GM13976 (cell line): ENCODE data around the gene OCEL1.

Experiments
- DNase-seq: peaks from one replicate; pipeline ENCODE4 v3.0.0; 2012; ENCODE audit warnings: low spot score
- CTCF ChIP-seq: IDR thresholded peaks from 2 replicates; pipeline ENCODE4 v1.5.1; 2012; ENCODE audit warnings: borderline replicate concordance, mild to moderate bottlenecking; ENCODE audit not compliant: insufficient read depth; ENCODE audit errors: extremely low read depth, missing control alignments, control extremely low read depth
- in situ Hi-C: fragments of 300-500 bp; cut with MboI; formaldehyde crosslinking; loops from one replicate; pipeline ENCODE4 v1.12.0; 2022; ENCODE audit warnings: low sequenced_read_pairs, mixed read lengths, inconsistent platforms; ENCODE audit not compliant: unreplicated experiment

Gene OCEL1

GRCh38 chr19:17226002-17226933 lies at the start of gene OCEL1:
TSS of gene OCEL1 (plus strand) at chr19:17226226. CDS start at chr19:17226248, 22 bp downstream.
- in situ Hi-C loops: loop anchor here (25.0 kb wide), 1 partner anchor 164 kb away; no protein-coding TSS in a partner anchor
- TF ChIP-seq CTCF: no peak
- DNase-seq: peak; percentile 96

GRCh38 chr19:17178291-17178690 lies 47.7 kb upstream of the OCEL1 start:
- DNase-seq: no peak
- TF ChIP-seq CTCF: no peak
- in situ Hi-C loops: no loop called here

GRCh38 chr19:17180997-17181702 lies 44.9 kb upstream of the OCEL1 start:
- DNase-seq: no peak
- in situ Hi-C loops: no loop called here
- no peak for TF ChIP-seq CTCF

- DNase-seq: peak; percentile 71
- in situ Hi-C loops: no loop called here
- TF ChIP-seq CTCF: no peak
These were observed 42.7 kb upstream of the OCEL1 start for GRCh38 chr19:17183271-17183761.

GRCh38 chr19:17183858-17184321 lies 42.1 kb upstream of the OCEL1 start:
- in situ Hi-C loops: no loop called here
- TF ChIP-seq CTCF: no peak
- DNase-seq: peak; percentile 73

GRCh38 chr19:17184371-17184841 lies 41.6 kb upstream of the OCEL1 start:
- no peak for TF ChIP-seq CTCF
- in situ Hi-C loops: no loop called here
- no peak for DNase-seq
